Omental fat pad (tissue), 4 donors: ENCODE data around the gene ADAMTS12. TPM values are rescaled to one million over a fixed set of nuclear protein-coding genes. Genes with fewer than 3 reads are reported as not detected.
A peak's percentile ranks its signal among the peaks of the same experiment; 100 is the strongest.
"Not testable (repeated sequence)": the region's sequence is repeated elsewhere in the genome, so short reads cannot be mapped to it uniquely, and the experiment has no call there.

Source experiments
- ATAC-seq: fragments of 150-250 bp; one replicate; pipeline ENCODE4 v1.9.1; 2016; ENCODE audit warnings: mild to moderate bottlenecking, moderate library complexity; ENCODE audit not compliant: low FRiP score
- DNase-seq: peaks from one replicate; pipeline ENCODE4 v3.0.0-alpha.2; 2019; ENCODE audit warnings: low spot score
- total RNA-seq, 4 donors: library from RNA; depleted of rRNA; stranded (reverse); fragments of >200 nt; gene quantifications; one replicate each; pipeline ENCODE4 v1.1.0, GENCODE V29; 2016
- TF ChIP-seq, protein P1 (sequence below), 3 donors: fragments of 450-650 bp; IDR thresholded peaks; one replicate each; pipeline ENCODE4 v1.5.1; 2016 to 2017; ENCODE audit warnings: antibody characterized with exemption in 3 of 3, mild to moderate bottlenecking in 3 of 3, moderate library complexity in 2 of 3

The ADAMTS12 gene
- total RNA-seq, 4 donors from 2014 or later = 17.5 to 42.9 (median 24.0) TPM

DNA sequence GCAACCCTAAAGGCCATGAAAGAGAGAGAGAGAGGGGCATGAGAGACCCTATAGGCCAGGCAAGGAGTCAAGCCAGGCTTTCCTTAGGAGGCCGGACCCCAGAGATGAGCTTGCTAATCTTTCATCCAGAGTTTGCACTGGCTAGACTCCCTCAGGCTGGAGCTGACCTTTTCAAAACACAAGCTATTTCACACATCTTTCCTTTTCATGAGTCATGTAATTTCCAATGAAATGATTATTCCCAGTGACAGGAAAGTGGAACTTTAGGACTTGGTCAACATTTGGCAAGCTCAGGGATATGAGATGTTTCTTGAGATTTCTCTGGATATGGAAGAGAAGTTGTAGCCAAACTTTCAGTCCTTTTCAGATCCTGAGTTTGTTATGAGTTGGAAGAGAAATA, 333.3 kb downstream of the ADAMTS12 start:
- DNase-seq (no peak), ATAC-seq (peak; percentile 58)
- TF ChIP-seq, protein P1, sequence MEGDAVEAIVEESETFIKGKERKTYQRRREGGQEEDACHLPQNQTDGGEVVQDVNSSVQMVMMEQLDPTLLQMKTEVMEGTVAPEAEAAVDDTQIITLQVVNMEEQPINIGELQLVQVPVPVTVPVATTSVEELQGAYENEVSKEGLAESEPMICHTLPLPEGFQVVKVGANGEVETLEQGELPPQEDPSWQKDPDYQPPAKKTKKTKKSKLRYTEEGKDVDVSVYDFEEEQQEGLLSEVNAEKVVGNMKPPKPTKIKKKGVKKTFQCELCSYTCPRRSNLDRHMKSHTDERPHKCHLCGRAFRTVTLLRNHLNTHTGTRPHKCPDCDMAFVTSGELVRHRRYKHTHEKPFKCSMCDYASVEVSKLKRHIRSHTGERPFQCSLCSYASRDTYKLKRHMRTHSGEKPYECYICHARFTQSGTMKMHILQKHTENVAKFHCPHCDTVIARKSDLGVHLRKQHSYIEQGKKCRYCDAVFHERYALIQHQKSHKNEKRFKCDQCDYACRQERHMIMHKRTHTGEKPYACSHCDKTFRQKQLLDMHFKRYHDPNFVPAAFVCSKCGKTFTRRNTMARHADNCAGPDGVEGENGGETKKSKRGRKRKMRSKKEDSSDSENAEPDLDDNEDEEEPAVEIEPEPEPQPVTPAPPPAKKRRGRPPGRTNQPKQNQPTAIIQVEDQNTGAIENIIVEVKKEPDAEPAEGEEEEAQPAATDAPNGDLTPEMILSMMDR (IDR thresholded peaks at IDR 0.05) = no peak

DNA sequence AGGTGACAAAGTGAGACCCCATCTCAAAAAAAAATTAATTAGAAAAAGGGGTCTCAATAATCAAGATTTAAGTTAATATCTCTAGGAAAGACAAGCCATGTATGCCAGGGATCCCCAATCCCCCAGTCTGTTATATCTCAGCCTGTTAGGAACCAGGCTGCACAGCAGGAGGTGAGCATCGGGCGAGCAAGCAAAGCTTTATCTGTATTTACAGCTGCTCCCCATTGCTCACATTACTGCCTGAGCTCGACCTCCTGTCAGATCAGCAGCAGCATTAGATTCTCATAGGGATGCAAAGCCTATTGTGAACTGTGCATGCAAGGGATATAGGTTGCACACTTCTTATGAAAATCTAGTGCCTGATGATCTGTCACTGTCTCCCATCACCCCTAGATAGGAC, 334.2 kb downstream of the ADAMTS12 start:
- TF ChIP-seq, protein P1 (IDR thresholded peaks at IDR 0.05) = no peak
- no peak for DNase-seq
- ATAC-seq = no peak

DNA sequence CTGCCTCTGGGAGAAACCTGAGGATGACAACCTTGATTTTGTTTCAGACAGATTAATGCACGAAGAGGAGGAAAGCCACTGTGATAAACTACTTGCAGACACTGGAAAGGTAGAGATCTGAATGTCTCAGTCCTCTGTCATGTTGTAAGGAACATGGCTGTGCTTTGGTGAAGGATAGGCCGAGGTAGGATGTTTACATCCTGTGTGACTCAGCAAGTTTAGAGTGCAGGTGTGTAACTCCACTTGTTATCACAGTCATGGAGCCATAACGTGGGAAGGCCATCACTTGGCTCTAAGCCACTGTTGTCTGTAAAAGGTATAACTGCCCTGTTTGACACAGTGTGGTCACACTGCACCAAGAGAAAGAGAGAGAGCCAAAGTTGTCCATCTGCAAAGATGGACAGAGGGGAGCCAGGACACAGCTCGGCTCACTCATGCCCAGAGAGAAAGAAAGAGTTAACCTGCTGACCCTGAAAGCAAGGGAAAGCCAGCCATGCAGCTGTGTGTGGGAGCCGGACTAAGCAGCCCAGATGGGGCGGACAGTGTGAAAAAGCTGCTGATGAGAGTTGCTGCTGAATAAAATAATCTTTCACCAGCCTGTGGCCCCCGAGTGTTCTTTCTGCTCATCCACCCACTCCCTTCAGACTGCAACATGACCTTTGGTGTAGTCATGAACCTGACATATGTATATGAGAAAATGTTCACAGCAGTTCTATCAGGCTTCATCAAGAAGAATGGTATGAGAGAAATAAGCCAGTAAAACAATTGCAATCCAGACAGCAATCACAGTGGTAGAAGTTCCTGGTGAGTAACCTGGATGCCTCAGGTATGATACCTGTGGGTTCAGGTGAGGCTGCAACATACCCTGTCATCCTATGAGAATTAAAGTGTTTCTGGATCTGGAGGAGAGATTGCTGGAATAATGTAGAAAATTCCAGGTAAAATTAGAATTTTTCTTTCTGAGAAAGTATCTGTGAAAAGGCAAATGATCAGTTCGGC, 335.2 kb downstream of the ADAMTS12 start:
- no peak for DNase-seq
- ATAC-seq = no peak
- TF ChIP-seq, protein P1 (IDR thresholded peaks at IDR 0.05) = no peak

DNA sequence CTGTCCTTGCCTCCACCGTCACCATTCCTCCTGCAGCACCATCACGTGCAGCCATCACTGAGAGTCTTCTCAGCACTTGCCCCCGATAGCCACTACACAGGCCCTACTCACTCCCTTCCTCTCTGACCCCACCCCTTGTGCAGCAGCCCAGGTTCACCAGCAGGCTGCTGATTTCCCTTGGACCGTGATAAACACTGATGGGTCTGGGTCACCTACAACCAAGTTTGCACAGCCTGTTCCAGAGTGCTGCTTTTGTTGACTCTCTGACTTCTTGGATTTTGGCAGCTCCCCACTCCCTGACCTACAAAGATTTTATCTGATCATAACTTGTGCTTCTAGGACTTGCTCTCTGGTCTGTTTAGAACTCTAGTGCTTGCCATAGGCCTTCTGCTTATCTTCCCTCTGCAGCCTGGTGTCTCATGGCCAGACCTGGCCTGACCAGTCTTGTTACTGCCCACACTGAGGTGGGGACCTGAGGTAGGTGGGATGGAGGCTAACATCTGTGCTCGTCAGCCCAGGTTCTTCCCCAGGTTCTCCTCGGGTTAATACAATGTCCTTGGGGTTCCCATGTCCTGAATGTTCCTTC, 341.7 kb downstream of the ADAMTS12 start:
- ATAC-seq (no peak), DNase-seq (no peak)
- TF ChIP-seq, protein P1 (IDR thresholded peaks at IDR 0.05) = no peak

DNA sequence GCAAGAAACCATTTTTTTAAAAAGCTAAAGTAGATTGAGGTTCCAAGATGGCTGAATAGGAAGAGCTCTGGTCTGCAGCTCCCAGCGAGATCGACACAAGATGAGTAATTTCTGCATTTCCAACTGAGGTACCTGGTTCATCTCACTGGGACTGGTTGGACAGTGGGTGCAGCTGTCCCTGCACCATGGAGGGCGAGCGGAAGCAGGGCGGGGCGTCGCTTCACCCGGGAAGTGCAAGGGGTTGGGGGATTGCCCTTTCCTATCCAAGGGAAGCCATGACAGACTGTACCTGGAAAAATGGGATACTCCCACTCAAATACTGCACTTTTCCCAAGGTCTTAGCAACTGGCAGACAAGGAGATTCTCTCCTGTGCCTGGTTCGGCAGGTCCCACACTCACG, 352.0 kb downstream of the ADAMTS12 start:
- DNase-seq, ATAC-seq: not testable (repeated sequence)

DNA sequence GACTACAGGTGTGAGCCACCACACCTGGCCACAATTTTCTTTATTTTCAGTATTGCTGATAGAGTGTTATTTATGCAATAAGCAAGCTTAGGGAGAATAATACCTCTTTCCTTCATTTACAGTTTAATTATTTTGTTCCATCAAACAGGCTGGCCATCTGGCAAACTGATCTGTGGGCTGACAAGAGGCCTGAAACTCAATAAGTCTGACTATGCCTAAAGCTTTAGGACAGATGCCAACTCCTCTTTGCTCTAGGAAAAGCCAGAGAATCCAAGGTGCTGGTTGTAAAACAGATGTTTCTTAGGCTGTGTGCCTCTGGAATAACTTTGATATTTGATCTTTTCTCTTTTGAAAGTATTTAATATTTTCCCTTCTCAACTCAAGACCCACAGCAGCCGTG, 352.6 kb downstream of the ADAMTS12 start:
- DNase-seq (no peak), ATAC-seq (no peak)
- TF ChIP-seq, protein P1 (IDR thresholded peaks at IDR 0.05) = no peak

DNA sequence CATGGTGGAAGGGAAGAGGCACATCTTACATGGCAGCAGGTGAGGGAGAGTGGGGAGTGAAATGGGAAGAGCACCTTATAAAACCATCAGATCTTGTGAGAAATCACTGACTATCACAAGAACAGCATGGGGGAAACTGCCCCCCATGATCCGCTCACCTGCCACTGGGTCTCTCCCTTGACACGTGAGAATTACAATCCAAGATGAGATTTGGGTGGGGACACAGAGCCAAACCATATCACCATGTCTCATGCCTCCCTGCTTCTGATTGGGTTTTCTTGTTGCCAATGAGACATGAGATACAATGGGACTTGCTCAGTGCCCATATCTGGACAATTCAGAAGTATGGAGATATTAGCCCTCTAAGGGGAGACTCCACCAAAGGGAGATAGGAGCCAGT, 353.6 kb downstream of the ADAMTS12 start:
- TF ChIP-seq, protein P1 (IDR thresholded peaks at IDR 0.05) = no peak
- ATAC-seq (no peak), DNase-seq (no peak)
